GM18907 (cell line): ENCODE results near the gene FHIT.
"Not testable (repeated sequence)": the region's sequence is repeated elsewhere in the genome, so short reads cannot be mapped to it uniquely, and the experiment has no call there.

ENCODE experiments used
- ATAC-seq: cut with Tn5 transposase; IDR thresholded peaks from one replicate; pipeline ENCODE4 v1.9.1; 2021; ENCODE audit warnings: mild to moderate bottlenecking, moderate library complexity; ENCODE audit not compliant: unreplicated experiment

FHIT gene

DNA sequence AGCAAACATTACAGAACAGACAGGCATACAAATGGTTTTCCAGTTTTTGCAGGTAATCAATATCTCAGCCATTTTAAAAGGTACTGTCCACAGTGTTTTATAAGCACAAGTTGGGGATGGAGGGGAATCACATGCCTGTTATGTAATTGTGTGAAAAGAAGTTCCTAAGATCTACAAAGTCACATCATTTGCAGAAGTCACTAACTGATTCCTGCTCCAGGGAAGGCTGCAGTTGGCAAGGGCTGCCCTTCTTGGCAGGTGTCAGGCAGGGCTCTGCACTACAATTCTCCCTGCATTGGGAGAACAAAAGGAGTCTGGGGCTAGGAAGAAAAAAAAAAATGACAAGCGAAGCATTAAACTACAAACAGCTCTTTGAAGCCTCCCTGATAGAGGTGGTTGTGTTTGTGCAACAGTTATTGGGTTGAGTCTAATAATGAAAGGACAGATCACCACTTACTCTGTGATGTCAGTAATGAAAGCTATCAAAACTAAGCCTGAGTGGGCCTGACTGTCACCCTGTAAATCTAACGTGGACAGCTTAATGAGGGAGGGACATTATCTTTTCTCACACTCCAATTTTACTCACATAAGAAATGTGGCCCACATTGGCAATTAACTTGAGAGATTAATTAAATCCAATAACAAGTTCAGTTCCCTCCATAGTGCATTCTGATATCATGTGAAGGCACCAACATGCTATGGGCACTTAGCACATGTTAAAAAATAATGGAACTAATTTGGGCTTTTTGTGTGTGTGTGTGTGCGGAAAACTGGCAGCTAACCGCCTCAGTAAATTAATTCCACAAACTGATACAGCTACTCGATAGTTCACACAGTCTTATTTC lies 242.9 kb downstream of the FHIT start:
- ATAC-seq, result no peak

DNA sequence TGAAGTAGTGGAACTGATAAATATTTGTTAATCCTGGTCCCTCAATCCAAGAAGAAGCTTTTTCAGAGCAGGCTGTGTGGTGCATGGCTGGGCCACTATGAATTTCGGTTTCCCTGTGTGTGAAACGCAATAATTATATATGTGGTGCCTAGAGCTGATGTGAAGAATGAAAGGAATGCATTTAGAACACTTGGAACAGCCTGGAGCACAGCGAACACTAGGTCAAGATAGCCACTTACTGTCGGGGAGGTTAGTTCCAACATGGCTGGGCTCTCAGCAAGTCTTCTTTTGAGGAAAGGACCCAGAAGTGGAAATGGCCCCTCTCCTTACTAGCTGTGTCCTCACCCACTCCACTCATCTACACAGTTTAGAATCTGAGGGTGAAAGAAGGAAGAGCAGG lies 245.7 kb downstream of the FHIT start:
- no peak for ATAC-seq

- ATAC-seq, result no peak
These were observed 252.4 kb downstream of the FHIT start for GRCh38 chr3:60998858-60999257.

DNA sequence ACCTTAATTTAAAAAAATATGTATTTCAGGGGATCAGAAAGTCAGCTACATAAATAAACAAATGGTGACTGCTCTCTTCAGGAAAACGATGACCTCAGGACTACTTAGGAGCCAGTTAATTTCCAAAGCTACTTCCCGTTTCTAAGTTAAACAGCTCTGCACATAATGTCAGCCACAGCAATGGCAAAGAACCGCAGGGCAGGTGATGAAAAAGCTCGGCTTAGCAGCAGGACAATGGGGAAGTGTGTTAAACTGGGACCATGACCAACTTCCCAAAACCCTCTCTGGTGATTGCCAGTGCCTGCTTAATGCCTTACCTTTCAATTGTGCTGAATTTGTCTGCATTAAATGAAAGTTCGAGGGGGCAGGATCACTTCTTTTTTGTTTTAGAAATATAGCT lies 258.9 kb downstream of the FHIT start:
- no peak for ATAC-seq

DNA sequence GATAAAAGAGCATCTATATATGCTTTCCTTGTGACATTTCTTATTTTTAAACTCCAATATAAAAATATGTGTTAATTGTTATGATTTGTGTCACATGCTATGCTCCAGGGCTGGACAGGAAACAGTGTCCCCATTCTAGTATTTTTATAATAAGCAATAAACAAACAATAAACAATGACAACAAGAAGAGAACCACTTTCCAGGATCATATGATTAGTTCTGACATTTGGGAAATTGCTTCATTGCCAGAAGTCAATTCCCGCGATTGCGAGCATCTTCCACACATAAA lies 260.9 kb downstream of the FHIT start:
- ATAC-seq, result no peak

DNA sequence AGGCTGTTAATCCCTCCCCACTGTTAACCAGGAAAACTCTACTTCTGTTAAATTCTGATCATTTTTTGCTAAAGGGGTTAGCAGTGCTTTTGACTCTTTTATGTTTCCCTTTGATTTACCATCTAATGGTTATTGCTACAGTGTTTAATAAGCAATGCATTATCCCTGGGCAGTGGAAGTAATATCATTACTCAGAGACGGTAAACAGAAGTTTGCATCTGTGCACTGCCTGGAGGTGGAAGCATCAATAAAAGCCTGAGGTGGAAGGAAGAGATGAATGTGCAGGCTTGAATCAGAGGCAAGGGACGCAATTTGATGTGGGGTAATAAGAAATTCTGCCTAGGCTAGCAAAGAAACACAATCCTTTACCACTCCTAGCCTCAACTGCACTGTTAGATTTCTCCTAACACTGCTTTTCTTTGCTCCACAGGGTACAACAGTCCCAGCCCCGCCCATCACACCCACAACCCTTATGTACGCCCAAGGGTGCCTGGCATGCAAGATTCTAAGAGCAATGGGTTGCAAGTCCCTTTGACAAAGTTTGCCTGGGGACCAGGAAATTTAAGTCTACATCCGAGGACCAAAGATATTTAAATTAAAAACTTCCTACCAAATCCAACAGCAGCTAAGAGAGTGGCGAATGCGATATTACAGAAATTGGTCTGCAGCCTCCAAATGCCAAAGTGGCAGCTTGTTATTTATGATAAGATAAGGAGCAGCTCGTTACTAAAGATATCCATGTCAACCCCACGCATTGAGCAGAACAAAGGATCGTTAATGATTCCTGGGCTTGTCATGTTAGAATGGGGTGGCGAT lies 261.4 kb downstream of the FHIT start:
- ATAC-seq, result no peak

DNA sequence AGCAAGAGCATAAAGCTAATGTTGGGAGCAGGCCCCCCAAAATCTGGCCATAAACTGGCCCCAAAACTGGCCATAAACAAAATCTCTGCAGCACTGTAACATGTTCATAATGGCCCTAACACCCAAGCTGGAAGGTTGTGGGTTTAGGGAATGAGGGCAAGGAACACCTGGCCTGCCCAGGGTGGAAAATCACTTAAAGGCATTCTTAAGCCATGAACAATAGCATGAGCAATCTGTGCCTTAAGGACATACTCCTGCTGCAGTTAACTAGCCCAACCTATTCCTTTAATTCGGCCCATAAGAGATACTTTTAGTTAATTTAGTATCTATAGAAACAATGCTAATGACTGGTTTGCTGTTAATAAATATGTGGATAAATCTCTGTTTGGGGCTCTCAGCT lies 264.1 kb downstream of the FHIT start:
- not testable (repeated sequence) for ATAC-seq

- ATAC-seq, result no peak
These were observed 264.7 kb downstream of the FHIT start for GRCh38 chr3:60986552-60986951.

- no peak for ATAC-seq
These were observed 267.3 kb downstream of the FHIT start for GRCh38 chr3:60983906-60984305.

- ATAC-seq, result no peak
These were observed 270.9 kb downstream of the FHIT start for GRCh38 chr3:60980342-60980692.

DNA sequence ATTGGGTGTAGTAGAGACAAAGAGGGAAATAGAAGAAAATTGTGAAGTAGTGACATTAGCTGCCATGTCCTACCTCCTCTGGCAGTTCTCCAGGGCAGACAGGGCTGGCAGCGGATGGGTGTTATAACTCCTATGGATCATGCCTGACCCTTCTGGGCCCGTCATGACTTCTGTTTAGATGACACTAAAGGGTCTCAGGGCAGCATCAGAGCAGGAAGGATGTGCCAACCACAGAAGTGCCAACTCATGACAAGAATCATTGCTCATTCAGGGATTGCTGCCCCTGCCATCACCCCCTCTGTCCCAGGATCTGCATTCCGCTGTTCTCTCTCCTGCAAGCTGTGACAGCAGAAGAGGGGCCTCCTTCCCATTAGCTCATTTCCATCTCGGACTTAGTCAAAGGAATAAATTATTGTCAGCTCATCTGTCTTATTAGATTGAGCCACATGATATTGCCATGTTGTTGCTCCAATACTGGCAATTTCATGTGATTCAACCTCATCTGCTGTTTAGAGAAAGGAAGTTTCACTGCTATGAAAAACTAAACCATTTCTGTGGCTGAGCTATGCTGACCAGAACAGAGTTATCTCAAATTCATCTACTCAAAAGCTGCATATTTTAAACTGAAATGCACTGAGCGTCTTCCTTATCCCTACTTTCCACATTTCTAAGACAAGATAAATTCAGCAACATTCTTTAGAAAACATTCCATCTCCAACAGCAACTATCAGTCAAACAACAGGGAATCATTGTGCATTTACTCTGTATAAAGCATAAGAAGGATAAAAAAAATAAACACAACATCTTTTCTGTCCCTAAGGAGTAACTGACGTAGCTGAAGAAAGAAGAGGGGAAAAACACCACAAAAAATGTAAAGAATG lies 271.6 kb downstream of the FHIT start:
- ATAC-seq, result no peak

- ATAC-seq, result no peak
These were observed 277.9 kb downstream of the FHIT start for GRCh38 chr3:60973321-60973720.

DNA sequence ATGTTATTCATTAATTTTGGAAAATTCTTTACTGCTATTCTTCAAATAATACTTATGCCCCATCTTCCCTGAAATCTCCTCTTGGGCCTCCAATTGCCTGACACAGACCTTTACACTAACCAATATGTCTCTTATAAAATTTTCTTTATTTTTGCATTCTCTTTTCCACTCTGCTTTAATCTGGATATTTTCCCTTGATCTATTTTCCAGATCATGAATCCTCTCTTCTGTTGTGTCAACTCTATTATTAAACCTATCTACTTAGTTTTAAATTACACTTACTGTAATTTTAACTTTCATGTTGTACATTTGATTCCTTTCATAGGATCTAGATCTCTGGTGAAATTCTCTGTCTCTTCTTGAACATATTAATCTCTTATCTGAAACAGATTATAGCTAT lies 278.7 kb downstream of the FHIT start:
- ATAC-seq, result no peak

GRCh38 chr3:60970850-60971249 lies 280.4 kb downstream of the FHIT start:
- no peak for ATAC-seq

DNA sequence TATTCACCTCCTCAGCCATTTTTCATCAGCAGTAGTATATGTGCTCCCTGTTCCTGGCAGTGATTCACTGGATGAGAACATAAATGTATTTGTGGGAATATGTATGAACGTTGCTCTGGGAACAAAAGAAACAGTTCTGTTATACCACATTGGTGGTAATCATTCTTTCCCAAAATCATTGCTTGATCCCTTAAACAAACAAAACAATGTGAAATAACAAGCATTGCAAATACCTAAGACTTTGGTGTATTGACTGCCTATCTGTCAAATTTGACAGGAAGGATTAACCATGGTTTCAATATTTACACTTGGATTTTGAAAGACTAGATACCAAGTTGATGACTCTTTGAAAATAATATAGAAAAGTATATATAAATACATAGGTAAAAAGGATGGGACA lies 284.1 kb downstream of the FHIT start:
- no peak for ATAC-seq

DNA sequence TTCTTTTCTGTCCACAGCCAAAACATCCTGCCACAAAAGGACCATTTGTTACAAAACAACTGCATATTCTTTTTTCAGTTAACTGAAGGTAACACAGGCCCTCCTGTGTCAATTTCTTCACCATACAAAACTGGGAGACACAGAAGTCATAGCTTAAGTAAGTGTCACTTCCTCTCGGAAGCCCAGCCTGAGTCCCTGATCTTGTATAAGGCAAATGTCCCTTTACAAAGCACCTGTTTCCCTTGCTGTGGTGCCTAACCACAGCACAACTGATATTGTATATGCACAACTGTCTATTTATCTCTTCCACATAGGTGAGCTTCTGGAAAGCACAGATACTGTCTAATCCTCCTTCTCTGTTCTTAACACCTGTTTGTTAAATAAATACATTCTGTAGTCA lies 293.7 kb downstream of the FHIT start:
- no peak for ATAC-seq

GRCh38 chr3:60956729-60957128 lies 294.5 kb downstream of the FHIT start:
- no peak for ATAC-seq

DNA sequence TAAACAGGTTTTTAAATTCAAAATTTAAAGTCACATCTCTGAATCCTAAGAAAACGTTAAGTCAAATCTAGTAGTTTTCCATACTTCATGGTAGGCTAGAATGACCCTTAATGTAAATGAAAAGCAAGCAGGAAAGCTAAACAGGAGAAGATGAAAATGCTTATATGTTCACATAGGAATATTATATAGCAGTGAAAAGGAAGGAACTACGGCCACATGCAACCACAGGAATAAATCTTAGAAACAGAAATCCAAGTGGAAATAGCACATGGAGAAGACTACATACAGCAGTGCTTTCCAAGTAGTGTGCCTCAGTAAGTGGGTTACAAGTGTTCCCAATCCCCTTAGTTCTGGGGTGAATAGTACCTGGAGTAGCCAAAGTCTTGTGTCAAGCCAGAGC lies 296.2 kb downstream of the FHIT start:
- no peak for ATAC-seq

DNA sequence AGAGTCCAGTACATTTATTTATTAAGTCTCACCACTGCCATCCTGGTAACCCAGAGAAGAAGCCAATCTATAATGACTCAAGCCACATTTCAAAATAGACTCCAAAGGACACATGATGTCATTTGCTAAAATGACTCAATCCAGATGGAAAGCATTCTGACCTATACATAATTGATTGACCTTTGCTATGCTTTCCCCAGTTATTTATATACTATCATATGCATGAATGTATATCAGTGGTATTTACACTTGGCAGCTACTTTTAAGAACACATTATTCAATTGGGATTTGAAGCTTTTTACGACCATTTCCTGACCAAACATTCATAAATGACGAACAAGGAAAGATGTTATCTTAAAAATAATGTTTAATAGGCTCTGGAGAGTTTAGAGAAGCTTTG lies 297.2 kb downstream of the FHIT start:
- ATAC-seq, result no peak

- ATAC-seq, result no peak
These were observed 297.9 kb downstream of the FHIT start for GRCh38 chr3:60953351-60953750.

- ATAC-seq, result no peak
These were observed 299.2 kb downstream of the FHIT start for GRCh38 chr3:60952055-60952454.

- ATAC-seq, result no peak
These were observed 302.1 kb downstream of the FHIT start for GRCh38 chr3:60949146-60949545.
